ENCODE data around the gene EXTL1.

DNA sequence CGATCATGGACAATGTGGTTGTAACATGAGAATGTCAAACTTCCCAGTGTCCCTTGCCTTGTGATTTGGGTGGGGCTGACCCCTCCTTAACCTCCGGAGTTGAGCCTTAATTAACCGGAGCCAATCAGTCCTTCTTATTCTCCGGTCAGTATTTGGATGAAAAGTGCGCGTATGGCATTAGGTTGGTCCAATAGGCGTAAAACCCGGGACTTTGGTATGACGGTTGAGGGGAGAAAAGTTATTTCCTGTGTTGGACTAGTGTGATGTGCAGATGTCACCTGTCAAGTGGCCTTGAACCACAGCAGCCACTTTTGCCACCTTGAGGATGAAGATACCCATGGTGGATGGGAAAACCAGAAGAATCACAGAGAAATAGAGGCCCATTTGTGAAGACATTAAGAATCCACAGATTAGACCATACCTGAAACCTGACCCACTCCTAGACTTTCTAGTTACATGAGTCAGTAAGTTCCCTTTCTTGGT, 28.8 kb upstream of the EXTL1 start:
- TF ChIP-seq POLR2A (IDR thresholded peaks at IDR 0.05; ENCODE audit: low read depth, low read length) (no peak), USF2 (IDR thresholded peaks at IDR 0.05; ENCODE audit: borderline replicate concordance, low read depth, low read length) (no peak), CTCF (IDR thresholded peaks at IDR 0.05 in 2 of 3, conservative IDR thresholded peaks at IDR 0.05 in 1 of 3; ENCODE audit: control insufficient read depth in 2 of 3, extremely low read depth in 1 of 3, insufficient read depth in 1 of 3, low read depth in 3 of 3, low read length in 3 of 3) (no peak), KDM1A (IDR thresholded peaks at IDR 0.05; ENCODE audit: borderline replicate concordance) (no peak), DPF2 (IDR thresholded peaks at IDR 0.05) (no peak), BHLHE40 (IDR thresholded peaks at IDR 0.05; ENCODE audit: borderline replicate concordance in 1 of 2, low read depth in 2 of 2, low read length in 1 of 2) (no peak), SP1 (IDR thresholded peaks at IDR 0.05; ENCODE audit: low read depth, low read length) (no peak), CEBPB (IDR thresholded peaks at IDR 0.05; ENCODE audit: borderline replicate concordance in 1 of 2, low read depth in 2 of 2, low read length in 2 of 2) (no peak)
- TF ChIP-seq, protein P1, sequence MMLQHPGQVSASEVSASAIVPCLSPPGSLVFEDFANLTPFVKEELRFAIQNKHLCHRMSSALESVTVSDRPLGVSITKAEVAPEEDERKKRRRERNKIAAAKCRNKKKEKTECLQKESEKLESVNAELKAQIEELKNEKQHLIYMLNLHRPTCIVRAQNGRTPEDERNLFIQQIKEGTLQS (IDR thresholded peaks at IDR 0.05; ENCODE audit: borderline replicate concordance, extremely low read depth, low read depth, low read length) = no peak

Data from GM12878 (cell line).